HS-27A (cell line): Measurements from ENCODE around the gene KHDRBS2.

Source experiments
- DNase-seq: peaks from one replicate; pipeline ENCODE4 v3.0.0-alpha.2; 2012; ENCODE audit warnings: low read depth, missing footprints

KHDRBS2 gene

GRCh38 chr6:62285612-62286469, at the start of gene KHDRBS2:
Gene KHDRBS2 (minus strand): TSS chr6:62286225.
- DNase-seq = no peak

GRCh38 chr6:62328607-62329006, 42.6 kb upstream of the KHDRBS2 start:
- no peak for DNase-seq

GRCh38 chr6:62324834-62325233, 38.8 kb upstream of the KHDRBS2 start:
- DNase-seq = no peak

GRCh38 chr6:62323818-62324431, 37.9 kb upstream of the KHDRBS2 start:
- no peak for DNase-seq

GRCh38 chr6:62298745-62299392, 12.8 kb upstream of the KHDRBS2 start:
- DNase-seq = no peak

- no peak for DNase-seq
These were observed 10.5 kb upstream of the KHDRBS2 start for GRCh38 chr6:62296541-62296940.

- no peak for DNase-seq
These were observed 2.9 kb upstream of the KHDRBS2 start for GRCh38 chr6:62288974-62289373.

GRCh38 chr6:62288562-62288961, 2.5 kb upstream of the KHDRBS2 start:
- no peak for DNase-seq

- no peak for DNase-seq
These were observed 432 bp upstream of the KHDRBS2 start for GRCh38 chr6:62286470-62286843.

GRCh38 chr6:62284725-62285124, 1.3 kb downstream of the KHDRBS2 start:
- no peak for DNase-seq

GRCh38 chr6:62283796-62284411, 2.1 kb downstream of the KHDRBS2 start:
- no peak for DNase-seq

- no peak for DNase-seq
These were observed 2.7 kb downstream of the KHDRBS2 start for GRCh38 chr6:62283365-62283764.

GRCh38 chr6:62280099-62280498, 5.9 kb downstream of the KHDRBS2 start:
- DNase-seq = no peak

GRCh38 chr6:62272114-62272513, 13.9 kb downstream of the KHDRBS2 start:
- no peak for DNase-seq

GRCh38 chr6:62265906-62266525, 20.0 kb downstream of the KHDRBS2 start:
- DNase-seq = no peak

GRCh38 chr6:62262283-62262682, 23.7 kb downstream of the KHDRBS2 start:
- no peak for DNase-seq

GRCh38 chr6:62246087-62246486, 39.9 kb downstream of the KHDRBS2 start:
- no peak for DNase-seq

- DNase-seq = no peak
These were observed 49.2 kb downstream of the KHDRBS2 start for GRCh38 chr6:62236784-62237183.

- no peak for DNase-seq
These were observed 56.8 kb downstream of the KHDRBS2 start for GRCh38 chr6:62229231-62229630.

- DNase-seq = no peak
These were observed 68.2 kb downstream of the KHDRBS2 start for GRCh38 chr6:62217866-62218265.

- DNase-seq = no peak
These were observed 83.9 kb downstream of the KHDRBS2 start for GRCh38 chr6:62202078-62202477.

- DNase-seq = no peak
These were observed 93.4 kb downstream of the KHDRBS2 start for GRCh38 chr6:62192593-62192992.
